H1 (cell line): Measurements from ENCODE around the gene ADRA2A. TPM values are rescaled to one million over a fixed set of nuclear protein-coding genes. Genes with fewer than 3 reads are reported as not detected.

Experiments
- CTCF ChIA-PET: fragments of 300-600 bp; sonication (Branson Sonifier 250); formaldehyde crosslinking; loops from one replicate; lab custom pipeline; 2021; ENCODE audit not compliant: partially characterized antibody; lab: Charles Lee
- POLR2A ChIA-PET: fragments of 300-600 bp; sonication (Branson Sonifier 250); formaldehyde crosslinking; loops from one replicate; lab custom pipeline; 2021; ENCODE audit warnings: inconsistent platforms; ENCODE audit not compliant: partially characterized antibody; lab: Charles Lee
- DNase-seq, 2 experiments: peaks; one replicate each; pipeline versions ENCODE4 v3.0.0 to v3.0.0-alpha.2; 2010 to 2022; ENCODE audit warnings: low spot score in 2 of 2, low read depth in 1 of 2, mixed read lengths in 1 of 2
- FAIRE-seq: peaks from 2 replicates; lab custom pipeline; 2011; peaks lifted over from hg19 to GRCh38; lab: Jason Lieb, UNC
- H2AFZ ChIP-seq: 2 replicates; pipeline ENCODE4 v1.8.1; 2012; ENCODE audit warnings: low read length, inconsistent platforms
- H2AK5ac ChIP-seq: 2 replicates; pipeline ENCODE4 v1.6.1; 2013; ENCODE audit warnings: low read depth, low read length
- H2BK120ac ChIP-seq: replicated peaks from 2 replicates; pipeline ENCODE3; 2013; ENCODE audit warnings: low read depth, low read length, inconsistent platforms
- H2BK12ac ChIP-seq: 2 replicates; pipeline ENCODE4 v1.6.1; 2013; ENCODE audit warnings: low read depth, low read length
- H2BK15ac ChIP-seq: 2 replicates; pipeline ENCODE4 v1.6.1; 2013; ENCODE audit warnings: low read length
- H2BK20ac ChIP-seq: 2 replicates; pipeline ENCODE4 v1.6.1; 2013; ENCODE audit warnings: low read length
- H2BK5ac ChIP-seq: 2 replicates; pipeline ENCODE4 v1.6.1; 2013; ENCODE audit warnings: low read depth, low read length
- H3K14ac ChIP-seq: 2 replicates; pipeline ENCODE4 v1.6.1; 2013; ENCODE audit warnings: inconsistent platforms; ENCODE audit not compliant: insufficient read length
- H3K18ac ChIP-seq: 2 replicates; pipeline ENCODE4 v1.6.1; 2013; ENCODE audit warnings: low read length; ENCODE audit errors: extremely low read depth
- H3K23ac ChIP-seq: 2 replicates; pipeline ENCODE4 v1.6.1; 2013; ENCODE audit warnings: inconsistent platforms; ENCODE audit not compliant: insufficient read length
- H3K23me2 ChIP-seq: 2 replicates; pipeline ENCODE4 v1.6.1; 2013; ENCODE audit warnings: low read depth, low read length
- H3K27ac ChIP-seq: 2 replicates; pipeline ENCODE4 v1.6.1; 2011; ENCODE audit warnings: low read depth, low read length, inconsistent platforms
- H3K27me3 ChIP-seq, 4 experiments: replicated peaks in 1 of 4; 1 replicate in 1 of 4; 2 replicates in 3 of 4; pipeline versions ENCODE4 v1.6.1 to v1.8.1; 2011 to 2013; ENCODE audit warnings: low read length in 3 of 4, mild to moderate bottlenecking in 3 of 4, inconsistent platforms in 2 of 4, mixed read lengths in 2 of 4, moderate library complexity in 1 of 4; ENCODE audit not compliant: control insufficient read depth in 3 of 4, insufficient read depth in 3 of 4; ENCODE audit errors: extremely low read depth in 1 of 4
- H3K36me3 ChIP-seq, 4 experiments: 2 replicates each; pipeline versions ENCODE4 v1.6.1 to v1.8.1; 2011 to 2013; ENCODE audit warnings: mild to moderate bottlenecking in 4 of 4, low read length in 3 of 4, moderate library complexity in 2 of 4, control low read depth in 1 of 4, inconsistent platforms in 1 of 4; ENCODE audit not compliant: insufficient read depth in 4 of 4, control insufficient read depth in 2 of 4
- H3K4ac ChIP-seq: replicated peaks from 2 replicates; pipeline ENCODE3; 2013; ENCODE audit warnings: low read length, low read depth, mixed read lengths, inconsistent platforms; ENCODE audit not compliant: insufficient read length
- H3K4me1 ChIP-seq, 4 experiments: replicated peaks in 1 of 4; 1 replicate in 1 of 4; 2 replicates in 3 of 4; pipeline versions ENCODE4 v1.6.1 to v1.8.1; 2011 to 2013; ENCODE audit warnings: low read length in 3 of 4, inconsistent platforms in 2 of 4, mixed read lengths in 1 of 4; ENCODE audit not compliant: insufficient read depth in 4 of 4, control insufficient read depth in 3 of 4
- H3K4me2 ChIP-seq, 2 experiments: 2 replicates each; pipeline versions ENCODE4 v1.6.1 to v1.8.1; 2011 to 2013; ENCODE audit warnings: low read depth in 2 of 2, low read length in 2 of 2, control low read depth in 1 of 2, inconsistent platforms in 1 of 2, mild to moderate bottlenecking in 1 of 2; ENCODE audit not compliant: insufficient read depth in 1 of 2
- H3K4me3 ChIP-seq, 4 experiments: fragments of 200-600, 300-600 bp in 1 of 4; sonication (generic), shearing (Covaris generic), sonication (Bioruptor Twin) in 1 of 4; 2 replicates each; pipeline versions ENCODE4 v1.5.1 to v1.8.1; 2011 to 2016; ENCODE audit warnings: low read length in 4 of 4, low read depth in 3 of 4, control low read depth in 2 of 4, inconsistent platforms in 2 of 4, mild to moderate bottlenecking in 2 of 4, mixed read lengths in 1 of 4, moderate library complexity in 1 of 4; ENCODE audit not compliant: insufficient read depth in 2 of 4; ENCODE audit errors: extremely low read depth in 1 of 4
- H3K56ac ChIP-seq: replicated peaks from 2 replicates; pipeline ENCODE3; 2013; ENCODE audit warnings: low read depth, mild to moderate bottlenecking, mixed read lengths, low read length, inconsistent platforms; ENCODE audit not compliant: insufficient read length
- H3K79me1 ChIP-seq: 2 replicates; pipeline ENCODE4 v1.6.1; 2013; ENCODE audit warnings: low read depth, low read length, control low read depth
- H3K79me2 ChIP-seq, 2 experiments: 2 replicates each; pipeline versions ENCODE4 v1.6.1 to v1.8.1; 2012 to 2013; ENCODE audit warnings: low read length in 2 of 2, mild to moderate bottlenecking in 2 of 2, inconsistent platforms in 1 of 2; ENCODE audit not compliant: insufficient read depth in 2 of 2, control insufficient read depth in 1 of 2
- H3K9ac ChIP-seq, 4 experiments: replicated peaks in 1 of 4; 1 replicate in 1 of 4; 2 replicates in 3 of 4; pipeline versions ENCODE4 v1.6.1 to v1.8.1; 2011 to 2013; ENCODE audit warnings: low read depth in 3 of 4, low read length in 3 of 4, control low read depth in 2 of 4, mild to moderate bottlenecking in 2 of 4, moderate library complexity in 2 of 4, inconsistent platforms in 1 of 4; ENCODE audit errors: extremely low read depth in 1 of 4
- H3K9me3 ChIP-seq, 2 experiments: 2 replicates each; pipeline versions ENCODE4 v1.6.1 to v1.8.1; 2012 to 2013; ENCODE audit warnings: mild to moderate bottlenecking in 2 of 2, moderate library complexity in 2 of 2, control low read depth in 1 of 2, inconsistent platforms in 1 of 2, low read depth in 1 of 2, low read length in 1 of 2, mixed read lengths in 1 of 2; ENCODE audit not compliant: insufficient read depth in 2 of 2
- H4K20me1 ChIP-seq, 2 experiments: replicated peaks in 1 of 2; 2 replicates each; pipeline versions ENCODE3 to v1.8.1; 2011 to 2013; ENCODE audit warnings: inconsistent platforms in 2 of 2, low read length in 2 of 2, mild to moderate bottlenecking in 1 of 2; ENCODE audit not compliant: insufficient read depth in 2 of 2, control insufficient read depth in 1 of 2
- H4K5ac ChIP-seq: 2 replicates; pipeline ENCODE4 v1.6.1; 2013; ENCODE audit warnings: low read length, low read depth, mixed read lengths, inconsistent platforms; ENCODE audit not compliant: insufficient read length
- H4K8ac ChIP-seq: 2 replicates; pipeline ENCODE4 v1.8.0; 2013; ENCODE audit warnings: mild to moderate bottlenecking, moderate library complexity, low read length, inconsistent platforms; ENCODE audit not compliant: insufficient read depth; ENCODE audit errors: extremely low read depth
- H4K91ac ChIP-seq: replicated peaks from 2 replicates; pipeline ENCODE3; 2013; ENCODE audit warnings: low read length, mixed read lengths, inconsistent platforms; ENCODE audit not compliant: insufficient read length
- CREB1 ChIP-seq: IDR thresholded peaks from 2 replicates; pipeline ENCODE4 v1.6.1; 2012; ENCODE audit warnings: inconsistent platforms
- EGR1 ChIP-seq: IDR thresholded peaks from 2 replicates; pipeline ENCODE4 v1.6.1; 2011; ENCODE audit warnings: low read depth, low read length, borderline replicate concordance
- FOSL1 ChIP-seq: IDR thresholded peaks from 2 replicates; pipeline ENCODE4 v1.6.1; 2011; ENCODE audit warnings: mild to moderate bottlenecking, low read depth, low read length, moderate library complexity; ENCODE audit not compliant: insufficient read depth
- JUN ChIP-seq: IDR thresholded peaks from 2 replicates; pipeline ENCODE4 v1.6.1; 2011; ENCODE audit warnings: low read depth, mild to moderate bottlenecking, improper control_type of control experiment, low read length
- MAFK ChIP-seq: IDR thresholded peaks from 2 replicates; pipeline ENCODE4 v1.6.1; 2012; ENCODE audit warnings: low read depth, mild to moderate bottlenecking, improper control_type of control experiment, low read length
- RNF2 ChIP-seq: fragments of 200-900, 300-1000 bp; sonication (generic); IDR thresholded peaks from 2 replicates; pipeline ENCODE4 v1.7.1; 2016; ENCODE audit warnings: borderline replicate concordance, low read depth, mild to moderate bottlenecking, antibody characterized with exemption, low read length; ENCODE audit not compliant: poor library complexity, severe bottlenecking; ENCODE audit errors: missing control alignments
- SAP30 ChIP-seq: fragments of 300-600 bp; sonication (generic); IDR thresholded peaks from 2 replicates; pipeline ENCODE4 v1.7.1; 2012; ENCODE audit warnings: low read length, moderate library complexity, mild to moderate bottlenecking, inconsistent platforms; ENCODE audit not compliant: insufficient read depth, insufficient replicate concordance
- SIN3A ChIP-seq, 2 experiments: IDR thresholded peaks in 1 of 2; conservative IDR thresholded peaks in 1 of 2; 2 replicates each; pipeline ENCODE4 v1.6.1; 2011 to 2012; ENCODE audit warnings: low read length in 2 of 2, improper control_type of control experiment in 1 of 2, low read depth in 1 of 2, mild to moderate bottlenecking in 1 of 2
- WGBS, 2 experiments: shearing (Covaris generic) in 1 of 2; methylation state at CpG; one replicate each; pipeline versions ENCODE4 v1.1.6 to v1.1.7; 2013 to 2015; ENCODE audit warnings: low lambda C conversion rate in 2 of 2, mixed read lengths in 2 of 2, inconsistent platforms in 1 of 2, low coverage in 1 of 2, missing lambda C conversion rate in 1 of 2; ENCODE audit not compliant: insufficient replicate concordance in 2 of 2, insufficient coverage in 1 of 2, insufficient read length in 1 of 2; ENCODE audit errors: extremely low coverage in 1 of 2, missing lambda C conversion rate in 1 of 2; 5-methylcytosine and 5-hydroxymethylcytosine counted together
- polyA plus RNA-seq, 7 experiments: library from polyadenylated mRNA; depleted of rRNA in 3 of 7; stranded (reverse) in 5 of 7; unstranded in 2 of 7; fragments of >200 nt in 5 of 7; fragments of 200-250 nt in 2 of 7; gene quantifications; 1 replicate in 5 of 7; 2 replicates in 1 of 7; 4 replicates in 1 of 7; pipeline versions ENCODE4 v1.2.1 to v1.2.3, GENCODE V29; 2011 to 2013; ENCODE audit warnings: missing spikeins in 2 of 7, mixed read lengths in 2 of 7
- total RNA-seq: library from RNA; stranded (reverse); fragmentation: NEBNext Ultra II Directional; extraction: Animal tissue kit (Norgen Biotek cat#: 25700); gene quantifications from 2 replicates; pipeline ENCODE4 v1.2.1, GENCODE V29; 2021
- TF ChIP-seq, protein P1 (sequence below): IDR thresholded peaks from 2 replicates; pipeline ENCODE4 v1.6.1; 2011; ENCODE audit warnings: low read length, improper control_type of control experiment
- TF ChIP-seq, protein P2 (sequence below): IDR thresholded peaks from 2 replicates; pipeline ENCODE4 v1.6.1; 2012; ENCODE audit warnings: inconsistent platforms

Gene ADRA2A
- total and polyA plus RNA-seq, 2 of the 8 experiments (the other 6 are each of a cell fraction or from before 2014, with no cell fraction given), result 5.9 to 6.2 TPM

DNA sequence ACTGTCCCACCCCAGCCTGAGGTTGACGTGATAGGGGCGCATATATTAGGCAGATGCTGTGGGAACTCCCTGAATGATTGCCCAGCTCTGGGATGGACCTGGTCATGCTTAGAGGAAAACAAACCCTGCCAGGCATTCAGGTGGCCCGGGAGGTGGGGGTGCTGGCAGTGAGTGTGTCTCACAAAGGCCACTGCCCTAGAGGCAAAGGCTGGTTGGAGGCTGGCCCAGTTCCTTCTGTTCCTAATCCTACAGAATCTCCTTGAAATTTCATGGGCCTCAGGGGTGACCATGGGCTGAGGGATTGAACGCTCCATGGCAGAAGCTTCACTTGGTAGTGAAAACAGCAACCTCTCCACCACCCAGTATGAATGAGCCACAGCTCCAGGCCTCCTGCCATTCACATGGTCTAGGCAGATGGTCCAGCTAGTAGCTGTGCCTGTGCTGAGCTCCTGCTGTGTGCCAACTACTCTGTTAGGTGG lies 25.6 kb downstream of the ADRA2A start:
- Histone ChIP-seq H2AK5ac (no peak overlapping the region), H2BK20ac (no peak overlapping the region), H3K36me3 (no peaks in the 10 kb centered on the region), H3K27me3 (no peaks in the 10 kb centered on the region; a peak in 1 of 7 replicates), H3K4me2 (no peak overlapping the region), H3K4ac (no peak overlapping the region), H4K8ac (peak overlapping the region; percentile 26; the same call in 1 of the 2 replicates), H3K56ac (no peak overlapping the region), H3K4me3 (no peak overlapping the region), H2BK120ac (no peak overlapping the region), H2BK5ac (no peak overlapping the region), H3K79me2 (no peaks in the 10 kb centered on the region), H2AFZ (no peak overlapping the region), H2BK15ac (no peak overlapping the region), H3K23me2 (no peaks in the 10 kb centered on the region), H3K23ac (no peak overlapping the region), H3K4me1 (no peaks in the 10 kb centered on the region), H2BK12ac (no peak overlapping the region), H3K79me1 (no peaks in the 10 kb centered on the region), H3K14ac (no peak overlapping the region), H4K91ac (no peak overlapping the region), H3K27ac (no peak overlapping the region), H3K9me3 (no peaks in the 10 kb centered on the region; a peak in 1 of 4 replicates), H4K20me1 (no peaks in the 10 kb centered on the region), H3K9ac (no peak overlapping the region), H3K18ac (no peak overlapping the region), H4K5ac (no peak overlapping the region)
- ChIA-PET CTCF (interaction anchor here (0.5 to 11.3 kb wide), 5 partner anchors 14 to 1218 kb away, joined by 3 to 83 read pairs (median 3); partner anchors contain the start of gene ADRA2A), POLR2A (no interaction called here)
- TF ChIP-seq, protein P1, sequence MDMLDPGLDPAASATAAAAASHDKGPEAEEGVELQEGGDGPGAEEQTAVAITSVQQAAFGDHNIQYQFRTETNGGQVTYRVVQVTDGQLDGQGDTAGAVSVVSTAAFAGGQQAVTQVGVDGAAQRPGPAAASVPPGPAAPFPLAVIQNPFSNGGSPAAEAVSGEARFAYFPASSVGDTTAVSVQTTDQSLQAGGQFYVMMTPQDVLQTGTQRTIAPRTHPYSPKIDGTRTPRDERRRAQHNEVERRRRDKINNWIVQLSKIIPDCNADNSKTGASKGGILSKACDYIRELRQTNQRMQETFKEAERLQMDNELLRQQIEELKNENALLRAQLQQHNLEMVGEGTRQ, result no peak
- TF ChIP-seq CREB1 (no peak), EGR1 (no peak), SAP30 (no peak), FOSL1 (no peak), MAFK (no peak), JUN (no peak), SIN3A (conservative IDR thresholded peaks at IDR 0.05 in 1 of 2, IDR thresholded peaks at IDR 0.05 in 1 of 2; ENCODE audit: low read depth in 1 of 2, low read length in 2 of 2) (no peak), RNF2 (no peak)
- TF ChIP-seq, protein P2, sequence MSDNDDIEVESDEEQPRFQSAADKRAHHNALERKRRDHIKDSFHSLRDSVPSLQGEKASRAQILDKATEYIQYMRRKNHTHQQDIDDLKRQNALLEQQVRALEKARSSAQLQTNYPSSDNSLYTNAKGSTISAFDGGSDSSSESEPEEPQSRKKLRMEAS, result no peak
- FAIRE-seq, result no peak
- WGBS, 2 experiments, result 94% methylated on average over 4 of the region's 4 CpGs; no CpG with 5 or more reads in 1 of the 2 experiments
- no peak for DNase-seq
